ENCODE measurements around the gene SV2B.

GRCh38 chr15:91290553-91290952 lies 190.5 kb downstream of the SV2B start:
- TF ChIP-seq CTCF (IDR thresholded peaks at IDR 0.05 in 2 of 3, conservative IDR thresholded peaks at IDR 0.05 in 1 of 3; ENCODE audit: borderline replicate concordance in 1 of 3, insufficient read depth in 1 of 3, low read depth in 2 of 3, low read length in 2 of 3) (no peak), POLR2A (IDR thresholded peaks at IDR 0.05; ENCODE audit: borderline replicate concordance, extremely low read depth, insufficient read depth, insufficient read length) (no peak), POLR2AphosphoS5 (IDR thresholded peaks at IDR 0.05; ENCODE audit: low read depth, low read length) (no peak), EZH2 (IDR thresholded peaks at IDR 0.05) (no peak), TCF7L2 (IDR thresholded peaks at IDR 0.05; ENCODE audit: borderline replicate concordance, extremely low read depth, insufficient read depth, insufficient read length) (no peak)
